HepG2 (cell line): ENCODE measurements around the gene ARHGEF38. TPM values are rescaled to one million over a fixed set of nuclear protein-coding genes. Genes with fewer than 3 reads are reported as not detected.
A peak's percentile ranks its signal among the peaks of the same experiment; 100 is the strongest.

Source experiments
- AGO2 ChIP-seq: fragments of 200-400 bp; formaldehyde crosslinking; optimal IDR thresholded peaks from 2 replicates; pipeline ENCODE3; 2017; ENCODE audit warnings: mild to moderate bottlenecking, low read depth, low read length, moderate library complexity
- BORCS8-MEF2B ChIP-seq: sonication (generic); formaldehyde crosslinking; IDR thresholded peaks from 2 replicates; pipeline ENCODE4 v1.8.0; 2022; ENCODE audit warnings: mild to moderate bottlenecking, missing genetic modification reagents
- DZIP1 ChIP-seq: sonication (generic); formaldehyde crosslinking; IDR thresholded peaks from 2 replicates; pipeline ENCODE4 v1.5.0; 2020; ENCODE audit warnings: mild to moderate bottlenecking, missing genetic modification reagents
- GLI4 ChIP-seq: sonication (generic); formaldehyde crosslinking; IDR thresholded peaks from 2 replicates; pipeline ENCODE4 v1.5.1; 2020; ENCODE audit warnings: missing genetic modification reagents, mild to moderate bottlenecking, moderate library complexity, borderline replicate concordance
- HNF4A ChIP-seq: sonication (generic); formaldehyde crosslinking; IDR thresholded peaks from 2 replicates; pipeline ENCODE4 v1.4.0; 2020; ENCODE audit warnings: missing genetic modification reagents
- MAFK ChIP-seq, 2 experiments: IDR thresholded peaks in 1 of 2; conservative IDR thresholded peaks in 1 of 2; 2 replicates each; pipeline ENCODE4 v1.6.1; 2011; ENCODE audit warnings: improper control_type of control experiment in 2 of 2, low read length in 2 of 2
- NFE2 ChIP-seq: sonication (generic); formaldehyde crosslinking; IDR thresholded peaks from 2 replicates; pipeline ENCODE4 v1.4.0; 2020; ENCODE audit warnings: missing genetic modification reagents
- TFDP2 ChIP-seq: sonication (generic); formaldehyde crosslinking; IDR thresholded peaks from 2 replicates; pipeline ENCODE4 v1.4.0; 2020; ENCODE audit warnings: missing genetic modification reagents
- TSC22D2 ChIP-seq: sonication (generic); formaldehyde crosslinking; IDR thresholded peaks from 2 replicates; pipeline ENCODE4 v1.5.1; 2020; ENCODE audit warnings: missing genetic modification reagents, mild to moderate bottlenecking, borderline replicate concordance
- ZBTB43 ChIP-seq: sonication (generic); formaldehyde crosslinking; conservative IDR thresholded peaks from 2 replicates; pipeline ENCODE4 v1.4.0; 2020; ENCODE audit warnings: missing genetic modification reagents
- ZNF124 ChIP-seq: sonication (generic); formaldehyde crosslinking; IDR thresholded peaks from 2 replicates; pipeline ENCODE4 v1.4.0; 2020; ENCODE audit warnings: missing genetic modification reagents
- ZNF256 ChIP-seq: sonication (generic); formaldehyde crosslinking; conservative IDR thresholded peaks from 2 replicates; pipeline ENCODE4 v1.4.0; 2020; ENCODE audit warnings: missing genetic modification reagents
- ZNF260 ChIP-seq: sonication (generic); formaldehyde crosslinking; IDR thresholded peaks from 2 replicates; pipeline ENCODE4 v1.4.0; 2020; ENCODE audit warnings: missing genetic modification reagents, low read depth, mild to moderate bottlenecking, borderline replicate concordance
- ZNF33A ChIP-seq: sonication (generic); formaldehyde crosslinking; IDR thresholded peaks from 2 replicates; pipeline ENCODE4 v1.5.1; 2020; ENCODE audit warnings: missing genetic modification reagents, mild to moderate bottlenecking, moderate library complexity, borderline replicate concordance
- ZNF414 ChIP-seq: sonication (generic); formaldehyde crosslinking; IDR thresholded peaks from 2 replicates; pipeline ENCODE4 v1.5.0; 2020; ENCODE audit warnings: missing genetic modification reagents
- ZNF432 ChIP-seq: sonication (generic); formaldehyde crosslinking; IDR thresholded peaks from 2 replicates; pipeline ENCODE4 v1.5.0; 2020; ENCODE audit warnings: missing genetic modification reagents, mild to moderate bottlenecking, borderline replicate concordance
- ZNF468 ChIP-seq: sonication (generic); formaldehyde crosslinking; IDR thresholded peaks from 2 replicates; pipeline ENCODE4 v1.8.0; 2022; ENCODE audit warnings: mild to moderate bottlenecking, moderate library complexity, missing genetic modification reagents
- ZNF562 ChIP-seq: sonication (generic); formaldehyde crosslinking; IDR thresholded peaks from 2 replicates; pipeline ENCODE4 v1.8.0; 2022; ENCODE audit warnings: missing genetic modification reagents, borderline replicate concordance
- ZNF674 ChIP-seq: sonication (generic); formaldehyde crosslinking; IDR thresholded peaks from 2 replicates; pipeline ENCODE4 v1.5.0; 2020; ENCODE audit warnings: low read depth, mild to moderate bottlenecking, missing genetic modification reagents
- ZNF749 ChIP-seq: sonication (generic); formaldehyde crosslinking; IDR thresholded peaks from 2 replicates; pipeline ENCODE4 v1.8.0; 2022; ENCODE audit warnings: mild to moderate bottlenecking, missing genetic modification reagents, moderate library complexity, borderline replicate concordance
- ZNF83 ChIP-seq: sonication (generic); formaldehyde crosslinking; IDR thresholded peaks from 2 replicates; pipeline ENCODE4 v1.4.0; 2020; ENCODE audit warnings: missing genetic modification reagents, mild to moderate bottlenecking, borderline replicate concordance
- ZNF878 ChIP-seq: sonication (generic); formaldehyde crosslinking; IDR thresholded peaks from 2 replicates; pipeline ENCODE4 v1.8.1; 2023; ENCODE audit warnings: mild to moderate bottlenecking, missing genetic modification reagents, moderate library complexity
- ZSCAN20 ChIP-seq: sonication (generic); formaldehyde crosslinking; IDR thresholded peaks from 2 replicates; pipeline ENCODE4 v1.4.0; 2020; ENCODE audit warnings: missing genetic modification reagents, mild to moderate bottlenecking, borderline replicate concordance
- polyA plus RNA-seq, 8 experiments: library from polyadenylated mRNA; depleted of rRNA in 3 of 8; stranded (reverse) in 7 of 8; unstranded in 1 of 8; fragments of >200 nt; fragmentation: Illumina TruSeq in 4 of 8; extraction: Trizol in 4 of 8; gene quantifications; 2 replicates each; pipeline versions ENCODE4 v1.2.1 to v1.2.3, GENCODE V29; 2011 to 2016; ENCODE audit warnings: low read depth in 4 of 8, missing spikeins in 1 of 8, mixed read lengths in 1 of 8; ENCODE audit not compliant: insufficient read depth in 1 of 8
- total RNA-seq, 5 experiments: library from RNA; depleted of rRNA; stranded (reverse); fragments of >200 nt; fragmentation: Illumina TruSeq; extraction: Trizol; gene quantifications; 2 replicates each; pipeline ENCODE4 v1.2.3, GENCODE V29; 2016; ENCODE audit warnings: low read depth in 1 of 5

ARHGEF38 gene
- total and polyA plus RNA-seq, 2 of the 13 experiments (the other 11 are each of a cell fraction or from before 2014, with no cell fraction given) = not detected

GRCh38 chr4:105708181-105709080 is 156.0 kb downstream of the ARHGEF38 start, which contains the start of the genes GSTCD and INTS12 (continued):
- TF ChIP-seq ZBTB43 (no peak), AGO2 (peak; percentile 69), ZNF674 (0 out of 2 replicates have a peak, but pooled peaks have one; percentile 57), ZSCAN20 (CRISPR knock-in tag) (no peak), ZNF562 (CRISPR knock-in tag) (peak; percentile 47; the same call in 1 of the 2 replicates), TSC22D2 (CRISPR knock-in tag) (peak; percentile 97), ZNF468 (CRISPR knock-in tag) (no peak), BORCS8-MEF2B (peak; percentile 98), ZNF33A (CRISPR knock-in tag) (peak; percentile 84; the same call in 1 of the 2 replicates), DZIP1 (CRISPR knock-in tag) (no peak), GLI4 (CRISPR knock-in tag) (no peak), ZNF260 (CRISPR knock-in tag) (no peak), ZNF414 (CRISPR knock-in tag) (peak; percentile 96), ZNF749 (peak; percentile 91; the same call in 1 of the 2 replicates), HNF4A (CRISPR knock-in tag) (peak; percentile 60; the same call in 1 of the 2 replicates), ZNF83 (CRISPR knock-in tag) (no peak), ZNF878 (CRISPR knock-in tag) (peak; percentile 99), NFE2 (CRISPR knock-in tag) (peak; percentile 56; the same call in 1 of the 2 replicates), ZNF256 (CRISPR knock-in tag) (no peak), MAFK (conservative IDR thresholded peaks at IDR 0.05 in 1 of 2, IDR thresholded peaks at IDR 0.05 in 1 of 2; ENCODE audit: low read length in 2 of 2) (no peak), ZNF432 (no peak), TFDP2 (CRISPR knock-in tag) (peak; percentile 97), ZNF124 (CRISPR knock-in tag) (peak; percentile 98)
